CD4-positive, alpha-beta T cell treated with Interleukin-10 for 1 hour (primary cell): ENCODE measurements around the gene EBLN1.
"Not testable (repeated sequence)": the region's sequence is repeated elsewhere in the genome, so short reads cannot be mapped to it uniquely, and the experiment has no call there.

Source experiments
- DNase-seq: peaks from one replicate; pipeline ENCODE4 v3.0.0-alpha.2; 2020

EBLN1 gene

DNA sequence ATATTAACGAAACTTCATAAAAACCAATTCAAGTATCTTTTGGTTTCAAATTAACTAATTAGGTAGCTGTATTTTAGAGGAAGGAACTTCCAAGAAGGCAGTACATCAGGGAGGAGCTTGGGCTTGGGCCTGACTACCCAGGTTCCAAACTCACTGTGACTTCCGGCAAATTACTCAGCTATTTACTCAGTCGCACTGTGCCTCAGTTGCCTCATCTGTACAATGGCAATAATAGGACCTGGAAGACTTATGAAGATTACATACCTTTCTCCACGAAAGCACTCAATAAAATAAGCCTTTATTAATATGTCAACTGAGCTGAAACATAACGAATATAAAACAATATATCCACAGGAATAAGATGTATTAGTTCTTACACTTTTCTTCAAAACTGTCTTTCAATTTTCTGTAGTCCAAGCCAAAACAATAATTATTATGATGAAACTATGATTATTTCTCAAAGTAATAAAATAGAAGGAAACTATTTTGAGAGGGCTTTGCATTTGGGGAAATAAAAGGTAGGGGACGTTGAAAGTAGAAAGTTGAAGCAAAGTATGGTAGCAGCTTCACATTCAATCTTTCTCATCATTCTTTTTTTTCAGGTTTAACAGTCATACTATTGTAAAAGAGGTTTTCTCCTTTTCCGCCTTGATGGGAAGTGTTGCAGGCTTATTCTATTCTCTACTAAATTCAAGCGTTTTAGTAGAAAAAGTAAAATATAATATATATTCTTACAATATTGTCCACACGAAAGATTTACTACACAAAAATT lies 10.5 kb upstream of the EBLN1 start:
- DNase-seq: no peak

DNA sequence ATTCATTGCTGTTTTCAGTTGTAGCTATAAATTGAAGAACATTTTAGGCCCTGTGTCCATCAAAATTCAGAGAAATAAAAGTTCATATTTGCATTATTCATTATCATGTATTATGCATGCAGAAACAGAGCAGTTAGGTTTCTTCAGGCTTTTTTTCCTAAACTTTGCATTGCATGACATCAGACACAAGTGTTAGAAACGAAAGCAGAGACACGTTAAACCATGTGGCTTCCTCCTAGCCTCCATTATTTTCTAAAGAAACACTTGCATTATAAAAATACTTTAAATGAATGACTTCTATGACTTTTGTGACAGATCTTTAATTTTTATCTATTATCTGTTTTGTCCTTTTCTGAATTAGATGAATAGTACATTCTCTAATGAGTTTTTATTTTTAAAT lies 8.8 kb upstream of the EBLN1 start:
- no peak for DNase-seq

DNA sequence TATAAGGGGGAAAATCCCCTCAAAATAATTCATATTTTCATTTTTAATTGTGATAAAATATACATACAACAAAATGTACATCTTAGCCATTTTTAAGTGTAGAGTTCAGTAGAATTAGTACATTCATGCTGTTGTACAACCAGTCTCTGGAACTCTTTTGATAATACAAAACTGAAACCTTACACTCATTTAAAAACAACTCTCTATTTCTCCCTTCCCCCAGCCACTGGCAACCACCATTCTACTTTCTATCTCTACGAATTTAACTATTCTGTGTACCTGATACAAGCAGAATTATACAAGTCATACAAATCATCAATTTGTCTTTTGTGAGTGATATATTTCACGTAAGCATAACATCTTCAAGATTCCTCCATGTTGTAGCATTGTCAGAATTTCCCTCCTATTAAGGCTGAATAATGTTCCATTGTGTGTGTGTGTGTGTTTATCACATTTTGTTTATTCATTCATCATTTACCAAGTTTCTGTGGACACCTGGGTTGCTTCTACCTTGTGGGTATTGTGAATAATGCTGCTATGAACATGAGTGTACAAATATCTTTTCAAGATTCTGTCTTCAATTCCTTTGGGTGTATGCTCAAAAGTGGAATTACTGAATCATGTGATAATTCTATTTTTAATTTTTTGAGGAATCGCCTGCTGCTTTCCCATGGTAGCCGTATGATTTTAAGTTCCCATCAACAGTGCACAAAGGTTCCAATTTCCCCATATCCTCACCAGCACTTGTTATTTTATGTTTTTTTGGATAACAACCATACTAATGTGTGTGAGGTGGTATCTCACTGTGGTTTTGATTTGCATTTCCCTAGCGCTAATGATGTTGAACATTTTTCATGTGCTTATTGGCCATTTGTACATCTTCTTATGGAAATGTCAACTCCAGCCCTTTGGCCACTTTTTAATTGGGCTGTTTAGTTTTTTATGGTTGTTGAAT lies 4.7 kb upstream of the EBLN1 start:
- no peak for DNase-seq

DNA sequence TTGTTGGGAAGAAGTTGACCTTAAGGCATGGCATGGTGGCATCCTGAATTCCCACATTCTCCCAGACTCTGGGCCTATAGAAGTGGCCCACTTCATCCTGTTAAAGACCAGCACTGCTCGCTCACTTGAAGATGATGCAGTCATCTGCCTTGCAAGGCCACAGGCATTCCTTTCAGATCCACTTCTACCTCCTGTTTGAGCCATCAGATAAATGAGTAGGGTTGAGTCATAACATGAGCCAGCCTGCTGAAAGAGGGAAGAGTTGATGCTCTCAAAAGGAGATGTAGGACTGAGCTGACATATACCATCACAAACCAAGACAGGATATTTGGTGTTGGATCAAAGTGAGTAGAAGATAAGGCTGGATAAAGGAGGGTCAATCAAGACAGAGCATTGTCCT lies 1.5 kb upstream of the EBLN1 start:
- no peak for DNase-seq

DNA sequence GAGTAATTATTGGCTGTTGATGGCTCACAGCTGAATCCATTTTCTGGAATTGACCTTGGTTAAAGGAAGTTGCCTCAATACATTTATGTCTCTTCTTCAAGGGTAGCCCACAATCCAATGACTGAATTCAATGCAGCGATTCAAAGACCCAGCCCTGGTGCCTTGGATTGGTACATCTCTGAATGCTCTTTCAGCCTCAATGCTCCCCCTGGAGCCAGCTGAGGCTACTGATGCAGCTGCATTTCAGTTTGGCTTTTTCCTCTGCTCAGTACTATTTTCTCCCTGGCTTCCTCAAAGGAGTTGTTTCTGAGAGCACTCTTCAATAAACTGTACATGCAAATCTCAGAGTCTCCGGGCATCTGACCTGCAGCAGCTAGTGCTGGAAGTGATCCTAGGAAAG lies 633 bp upstream of the EBLN1 start:
- DNase-seq: no peak

DNA sequence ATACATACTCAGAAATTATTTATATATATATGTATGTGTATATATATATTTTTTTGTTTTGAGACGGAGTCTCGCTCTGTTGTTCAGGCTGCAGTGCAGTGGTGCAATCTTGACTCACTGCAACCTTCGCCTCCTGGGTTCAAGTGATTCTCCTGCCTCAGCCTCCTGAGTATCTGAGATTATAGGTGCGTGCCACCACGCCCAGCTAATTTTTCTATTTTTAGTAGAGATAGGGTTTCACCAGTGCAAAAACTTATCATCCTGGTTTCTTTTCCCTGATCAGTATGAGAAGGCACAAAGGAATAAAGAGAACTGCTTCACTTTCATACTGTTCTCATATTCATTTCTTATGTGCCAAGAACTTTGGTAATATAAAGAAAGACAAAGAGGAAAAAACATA lies 731 bp downstream of the EBLN1 start:
- DNase-seq: not testable (repeated sequence)

DNA sequence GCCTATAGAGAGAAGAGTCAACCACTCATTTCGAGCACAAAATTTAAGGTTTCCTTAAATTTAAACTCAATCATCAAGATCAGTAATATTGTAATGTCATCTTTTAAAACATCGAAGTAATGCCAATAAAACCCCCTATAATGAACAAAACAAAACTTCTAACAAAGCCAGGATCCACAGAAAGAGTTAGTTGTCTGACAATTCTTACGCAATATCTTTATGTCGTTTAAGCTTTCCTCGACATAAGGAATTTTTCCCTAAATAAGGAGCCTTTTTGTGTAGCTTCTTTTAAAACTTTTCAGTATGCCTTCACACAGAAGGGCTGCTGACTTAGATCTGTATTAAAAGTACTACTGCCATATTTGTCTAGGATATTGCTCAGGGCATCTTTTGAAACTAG lies 7.5 kb downstream of the EBLN1 start:
- no peak for DNase-seq

DNA sequence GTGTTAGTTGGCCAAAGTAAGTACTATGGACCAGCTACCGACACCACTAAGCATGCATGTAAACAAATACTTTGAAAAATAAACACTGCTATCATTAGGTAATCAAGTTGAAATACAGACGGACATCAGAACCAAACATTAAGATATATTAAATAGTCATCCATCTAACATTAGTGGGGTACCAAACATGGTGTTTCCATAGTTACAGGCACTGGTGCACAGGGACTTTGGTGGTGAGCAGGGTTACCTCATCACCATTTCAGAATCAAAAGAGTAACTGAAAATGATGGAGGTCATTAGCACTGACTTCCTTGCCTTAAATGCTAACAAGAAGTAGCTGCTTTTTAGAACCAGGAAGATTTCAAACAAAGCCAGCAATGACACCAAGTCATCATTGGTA lies 23.9 kb downstream of the EBLN1 start:
- no peak for DNase-seq

DNA sequence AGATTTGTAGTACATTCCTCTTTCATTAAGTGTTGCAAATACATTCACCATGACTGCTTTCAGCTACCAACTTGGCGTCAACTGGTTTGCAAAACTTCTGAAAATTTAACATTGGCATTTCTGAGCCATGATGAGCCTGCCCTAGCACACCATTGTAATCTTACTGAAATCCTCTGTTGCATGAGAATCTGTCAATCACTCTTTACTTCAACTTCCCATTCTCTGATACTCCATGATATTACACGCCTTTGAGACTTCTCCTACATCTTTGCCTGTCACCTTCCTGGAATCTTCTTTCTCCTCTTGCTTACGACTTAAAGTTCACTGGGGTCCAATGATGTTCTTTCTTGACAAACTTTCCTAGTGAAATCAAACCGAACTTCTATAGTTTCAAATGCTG lies 32.2 kb downstream of the EBLN1 start:
- no peak for DNase-seq

DNA sequence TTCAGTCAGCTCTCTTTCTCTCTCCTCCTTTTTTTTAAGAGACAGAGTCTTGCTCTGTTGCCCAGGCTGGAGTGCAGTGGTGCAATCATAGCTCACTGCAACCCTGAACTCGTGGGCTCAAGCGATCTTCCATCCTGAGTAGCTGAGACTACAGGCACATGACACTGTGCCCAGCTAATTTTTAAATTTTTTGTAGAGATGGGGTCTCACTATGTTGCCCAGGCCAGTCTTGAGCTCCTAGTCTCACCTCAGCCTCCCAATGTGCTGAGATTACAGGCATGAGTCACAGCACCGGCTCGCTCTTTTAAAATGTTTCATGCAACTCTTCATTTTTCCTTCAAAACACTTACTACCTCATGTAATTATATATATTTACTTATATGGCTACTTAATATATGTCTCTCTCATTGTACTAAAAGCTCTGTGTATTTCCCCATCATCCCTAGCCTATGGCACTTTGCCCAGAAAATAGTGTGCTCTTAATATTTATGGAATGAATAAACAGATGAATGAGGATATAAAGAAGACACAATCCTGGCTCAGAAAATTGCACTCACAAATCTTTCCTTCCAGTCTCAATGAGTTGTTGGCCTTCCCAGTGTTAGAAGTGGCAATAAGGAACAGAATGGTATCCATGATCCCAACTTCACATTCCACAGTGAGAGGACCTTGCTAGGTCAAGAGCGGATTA lies 33.9 kb downstream of the EBLN1 start:
- DNase-seq: no peak

DNA sequence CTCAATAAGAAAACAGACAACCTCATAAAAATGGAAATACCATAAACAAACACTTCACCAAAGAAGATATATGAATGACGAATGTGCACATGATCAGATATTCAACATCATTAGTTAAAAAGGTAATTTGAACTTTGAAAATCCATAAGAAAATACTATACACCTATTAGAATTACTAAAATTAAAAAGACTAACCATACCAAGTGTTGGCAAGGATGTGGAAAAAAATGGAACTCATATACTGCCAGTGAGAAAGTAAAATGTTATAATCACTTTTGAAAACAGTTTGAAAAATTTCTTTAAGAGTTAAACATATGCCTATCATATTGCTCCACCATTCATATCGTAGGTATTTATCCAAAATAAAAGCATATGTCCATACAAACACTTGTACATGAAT lies 37.1 kb downstream of the EBLN1 start:
- DNase-seq: no peak

DNA sequence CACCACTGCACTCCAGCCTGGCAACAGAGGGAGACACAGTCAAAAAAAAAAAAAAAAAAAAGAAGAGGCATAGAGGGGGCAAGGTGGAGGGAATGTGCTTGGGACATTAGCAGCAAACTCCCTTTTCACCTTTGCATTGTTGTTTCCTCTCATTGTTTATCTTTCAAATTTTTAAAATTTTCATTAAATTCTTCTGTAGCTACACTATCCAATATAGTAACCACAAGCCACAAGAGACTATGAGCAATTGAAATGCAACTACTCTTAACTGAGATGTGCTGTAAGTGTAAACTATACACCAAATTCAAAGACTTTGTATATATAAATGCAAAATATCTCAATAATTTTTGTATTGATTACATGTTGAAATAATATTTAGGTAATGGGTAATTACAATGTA lies 43.4 kb downstream of the EBLN1 start:
- no peak for DNase-seq

DNA sequence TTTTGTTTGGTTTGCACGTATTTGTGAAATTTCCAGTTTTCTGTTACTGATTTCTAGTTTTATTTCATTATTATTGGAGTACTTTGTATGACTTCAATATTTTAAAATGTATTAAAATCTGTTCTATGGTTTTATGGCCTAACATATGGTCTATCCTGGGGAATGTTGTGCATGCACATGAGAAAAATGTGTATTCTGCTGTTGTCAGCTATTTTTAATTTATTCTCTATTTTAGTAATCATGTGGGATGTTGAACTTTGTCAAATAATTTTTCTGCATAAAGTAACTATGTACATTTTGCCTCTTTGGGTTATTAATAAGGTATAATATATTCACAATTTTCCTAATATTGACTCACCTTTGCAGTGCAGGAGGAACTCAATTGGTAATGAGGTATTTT lies 46.7 kb downstream of the EBLN1 start:
- DNase-seq: no peak

DNA sequence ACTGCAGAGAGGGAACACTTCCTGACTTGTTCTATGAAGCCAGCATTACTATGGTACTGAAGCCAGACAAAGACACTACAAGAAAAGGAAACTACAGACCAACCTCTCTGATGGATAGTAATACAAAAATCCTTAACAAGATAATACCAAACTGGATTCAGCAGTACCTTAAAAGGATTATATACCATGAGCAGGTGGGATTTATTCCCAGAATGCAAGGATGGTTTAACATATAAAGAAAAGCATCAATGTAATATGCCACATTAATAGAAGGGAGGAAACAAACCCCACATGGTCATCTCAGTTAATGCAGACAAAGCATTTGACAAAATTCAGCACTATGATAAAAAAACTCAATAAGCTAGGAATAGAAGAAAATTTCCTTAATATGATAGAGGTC lies 47.2 kb downstream of the EBLN1 start:
- no peak for DNase-seq

DNA sequence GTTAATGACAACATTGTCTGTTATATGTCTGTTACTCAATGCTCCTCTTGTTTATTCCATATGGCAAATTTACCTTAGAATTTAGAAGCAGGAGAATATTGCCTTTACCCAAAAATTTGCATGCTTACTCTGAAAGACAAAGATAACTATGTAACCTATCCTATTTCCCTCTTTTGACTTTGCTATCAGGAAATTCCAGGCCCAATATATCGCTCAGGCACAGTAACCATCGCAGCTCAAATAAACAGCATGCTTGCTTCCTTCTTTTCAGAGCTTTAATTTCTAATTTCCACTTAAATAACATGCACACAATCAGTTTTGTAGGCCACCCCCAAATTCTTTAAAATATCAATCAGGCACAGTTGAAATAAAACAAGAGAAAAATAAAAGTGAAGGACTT lies 57.8 kb downstream of the EBLN1 start:
- no peak for DNase-seq

DNA sequence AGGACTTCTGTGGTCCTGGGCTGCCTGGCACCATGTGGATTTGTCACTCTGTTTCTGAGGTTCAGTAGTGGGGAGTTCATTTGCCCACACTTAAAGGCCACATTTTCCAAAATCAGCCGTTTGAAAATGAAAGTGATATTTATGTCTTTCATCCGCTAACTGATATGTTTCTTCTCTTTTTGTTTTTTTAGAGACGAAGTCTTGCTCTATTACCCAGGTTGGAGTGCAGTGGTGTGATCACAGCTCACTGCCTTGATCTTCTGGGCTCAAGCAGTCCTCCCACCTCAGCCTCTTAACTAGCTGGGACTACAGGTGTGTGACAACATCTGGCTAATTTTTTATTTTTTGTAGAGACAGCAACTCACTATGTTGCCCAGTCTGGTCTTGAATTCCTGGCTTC lies 58.6 kb downstream of the EBLN1 start:
- no peak for DNase-seq
